ENCODE results near the gene SLC26A11. TPM values are rescaled to one million over a fixed set of nuclear protein-coding genes. Genes with fewer than 3 reads are reported as not detected.
A peak's percentile ranks its signal among the peaks of the same experiment; 100 is the strongest.

The SLC26A11 gene
- total RNA-seq, 1 donor, result 12.7 TPM

DNA sequence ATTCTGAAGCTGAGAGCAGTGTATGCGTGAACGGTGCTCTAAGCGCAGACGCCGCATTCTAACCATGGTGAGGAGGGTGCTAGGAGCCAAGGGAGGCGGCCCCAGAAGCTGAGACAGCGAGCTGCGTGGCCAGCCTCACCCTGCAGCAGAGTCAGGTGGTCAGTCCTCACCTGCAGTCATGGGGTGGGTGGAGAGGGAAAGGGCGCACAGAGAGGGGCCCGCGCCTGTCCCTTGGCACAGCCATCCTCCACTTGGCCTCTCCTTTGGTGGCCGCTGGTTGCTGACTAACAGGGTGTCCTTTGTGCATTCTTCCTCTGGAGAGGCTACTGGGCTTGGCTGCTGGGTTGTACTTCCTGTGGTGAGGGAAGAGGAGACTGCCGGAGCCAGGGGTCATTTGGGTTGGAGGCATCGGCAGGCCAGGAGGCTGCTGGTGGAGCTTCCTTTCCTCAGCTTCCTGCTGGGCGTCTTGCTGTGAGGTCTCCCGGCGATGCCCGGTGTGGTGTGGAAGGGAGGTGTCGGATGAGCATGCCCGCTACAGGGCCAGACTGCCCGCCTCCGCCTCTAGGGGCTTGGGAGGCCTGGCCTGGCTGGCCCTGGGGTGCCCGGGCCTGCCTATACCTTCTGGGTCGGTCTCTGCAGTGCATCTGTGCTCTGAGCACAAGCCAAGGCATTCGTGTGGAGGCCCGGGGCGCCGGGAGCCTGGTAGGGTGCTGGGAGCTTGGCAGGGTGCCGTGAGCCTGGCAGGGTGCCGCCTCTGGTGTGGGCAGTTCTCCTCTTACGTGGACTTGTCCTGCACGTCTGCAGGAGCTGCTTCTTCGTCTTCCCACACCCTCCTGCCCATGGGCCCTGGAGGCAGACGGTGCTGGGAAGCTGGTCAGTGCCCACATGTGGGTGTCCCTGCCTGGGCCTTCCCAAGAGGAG is 57.8 kb downstream of the SLC26A11 start:
- H3K27me3 ChIP-seq (ENCODE audit: insufficient read depth, low read length), result no peaks in the 10 kb centered on the region
- peaks cover 21% of the 10 kb centered on the region for H3K79me2 ChIP-seq (ENCODE audit: insufficient read depth, low read length)
- peaks cover 12% of the 10 kb centered on the region for H4K20me1 ChIP-seq (ENCODE audit: insufficient read depth, low read length)
- no peak overlapping the region for H3K4me3 ChIP-seq (ENCODE audit: insufficient read depth, low read length)
- peaks cover 29% of the 10 kb centered on the region for H3K4me1 ChIP-seq (ENCODE audit: insufficient read depth, low read length)
- peaks cover 24% of the 10 kb centered on the region for H3K36me3 ChIP-seq (ENCODE audit: insufficient read depth, low read length)
- H3K4me2 ChIP-seq (ENCODE audit: insufficient read depth, low read length), result peak overlapping the region; percentile 33
- TF ChIP-seq, protein P1, sequence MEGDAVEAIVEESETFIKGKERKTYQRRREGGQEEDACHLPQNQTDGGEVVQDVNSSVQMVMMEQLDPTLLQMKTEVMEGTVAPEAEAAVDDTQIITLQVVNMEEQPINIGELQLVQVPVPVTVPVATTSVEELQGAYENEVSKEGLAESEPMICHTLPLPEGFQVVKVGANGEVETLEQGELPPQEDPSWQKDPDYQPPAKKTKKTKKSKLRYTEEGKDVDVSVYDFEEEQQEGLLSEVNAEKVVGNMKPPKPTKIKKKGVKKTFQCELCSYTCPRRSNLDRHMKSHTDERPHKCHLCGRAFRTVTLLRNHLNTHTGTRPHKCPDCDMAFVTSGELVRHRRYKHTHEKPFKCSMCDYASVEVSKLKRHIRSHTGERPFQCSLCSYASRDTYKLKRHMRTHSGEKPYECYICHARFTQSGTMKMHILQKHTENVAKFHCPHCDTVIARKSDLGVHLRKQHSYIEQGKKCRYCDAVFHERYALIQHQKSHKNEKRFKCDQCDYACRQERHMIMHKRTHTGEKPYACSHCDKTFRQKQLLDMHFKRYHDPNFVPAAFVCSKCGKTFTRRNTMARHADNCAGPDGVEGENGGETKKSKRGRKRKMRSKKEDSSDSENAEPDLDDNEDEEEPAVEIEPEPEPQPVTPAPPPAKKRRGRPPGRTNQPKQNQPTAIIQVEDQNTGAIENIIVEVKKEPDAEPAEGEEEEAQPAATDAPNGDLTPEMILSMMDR (IDR thresholded peaks at IDR 0.05; ENCODE audit: extremely low read depth, low read depth, low read length), result no peak
- no peaks in the 10 kb centered on the region for H3K9me3 ChIP-seq (ENCODE audit: low read depth, low read length)
- peak; percentile 82 for DNase-seq (ENCODE audit: insufficient read length, low spot score, missing footprints)
- H2AFZ ChIP-seq (ENCODE audit: low read length), result peak overlapping the region; percentile 29
- peak overlapping the region; percentile 28 for H3K27ac ChIP-seq (ENCODE audit: low read depth, low read length)

DNA sequence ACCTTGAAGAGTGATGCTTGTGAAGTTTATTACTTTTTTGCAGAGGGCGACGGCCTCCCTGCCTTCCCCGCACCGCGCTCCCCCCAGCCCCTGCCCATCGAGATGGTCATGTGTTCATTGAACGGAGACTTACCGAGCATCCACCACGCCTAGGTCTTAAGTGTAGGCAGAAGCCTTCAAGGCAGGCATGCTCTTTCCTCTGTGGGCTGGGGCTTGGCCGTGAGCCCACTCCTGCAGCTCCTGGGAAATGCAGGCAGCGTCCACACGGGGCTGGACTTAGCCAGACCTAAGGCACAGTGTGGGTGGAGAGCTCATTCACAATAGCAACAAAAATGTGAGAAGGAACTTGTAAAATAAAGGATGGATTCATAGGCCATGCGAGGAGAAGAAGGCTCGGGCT is 59.7 kb downstream of the SLC26A11 start:
- H3K27ac ChIP-seq (ENCODE audit: low read depth, low read length), result peak overlapping the region; percentile 52
- peaks cover 29% of the 10 kb centered on the region for H3K4me1 ChIP-seq (ENCODE audit: insufficient read depth, low read length)
- H3K4me3 ChIP-seq (ENCODE audit: insufficient read depth, low read length), result no peak overlapping the region
- peak; percentile 99 for DNase-seq (ENCODE audit: insufficient read length, low spot score, missing footprints)
- H4K20me1 ChIP-seq (ENCODE audit: insufficient read depth, low read length), result peaks cover 18% of the 10 kb centered on the region
- H3K9me3 ChIP-seq (ENCODE audit: low read depth, low read length), result no peaks in the 10 kb centered on the region
- H3K27me3 ChIP-seq (ENCODE audit: insufficient read depth, low read length), result no peaks in the 10 kb centered on the region
- H2AFZ ChIP-seq (ENCODE audit: low read length), result no peak overlapping the region
- H3K4me2 ChIP-seq (ENCODE audit: insufficient read depth, low read length), result peak overlapping the region; percentile 68
- H3K36me3 ChIP-seq (ENCODE audit: insufficient read depth, low read length), result peaks cover 21% of the 10 kb centered on the region
- TF ChIP-seq, protein P1 (IDR thresholded peaks at IDR 0.05; ENCODE audit: extremely low read depth, low read depth, low read length), result peak; percentile 22
- H3K79me2 ChIP-seq (ENCODE audit: insufficient read depth, low read length), result peaks cover 24% of the 10 kb centered on the region

DNA sequence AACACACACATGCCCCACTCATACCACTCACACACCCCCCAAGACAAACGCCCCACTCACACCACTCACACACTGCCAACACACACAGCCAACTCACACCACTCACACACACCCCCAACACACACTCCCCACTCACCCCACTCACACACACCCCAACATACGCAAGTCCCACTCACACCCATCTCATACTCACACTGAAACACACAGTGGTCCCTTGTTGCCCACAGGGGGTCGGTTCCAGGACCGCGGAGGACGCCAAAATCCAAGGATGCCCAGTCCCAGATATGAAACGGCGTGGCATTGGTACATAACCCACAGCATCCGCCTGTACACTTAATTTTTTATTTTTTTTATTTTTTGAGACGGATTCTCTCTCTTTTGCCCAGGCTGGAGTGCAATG is 61.3 kb downstream of the SLC26A11 start:
- peaks cover 29% of the 10 kb centered on the region for H3K4me1 ChIP-seq (ENCODE audit: insufficient read depth, low read length)
- H3K4me3 ChIP-seq (ENCODE audit: insufficient read depth, low read length), result no peak overlapping the region
- H3K4me2 ChIP-seq (ENCODE audit: insufficient read depth, low read length), result no peak overlapping the region
- H3K27ac ChIP-seq (ENCODE audit: low read depth, low read length), result no peak overlapping the region
- peaks cover 19% of the 10 kb centered on the region for H3K36me3 ChIP-seq (ENCODE audit: insufficient read depth, low read length)
- no peak for DNase-seq (ENCODE audit: insufficient read length, low spot score, missing footprints)
- H3K79me2 ChIP-seq (ENCODE audit: insufficient read depth, low read length), result peaks cover 22% of the 10 kb centered on the region
- TF ChIP-seq, protein P1 (IDR thresholded peaks at IDR 0.05; ENCODE audit: extremely low read depth, low read depth, low read length), result no peak
- H2AFZ ChIP-seq (ENCODE audit: low read length), result no peak overlapping the region
- no peaks in the 10 kb centered on the region for H3K9me3 ChIP-seq (ENCODE audit: low read depth, low read length)
- H3K27me3 ChIP-seq (ENCODE audit: insufficient read depth, low read length), result no peaks in the 10 kb centered on the region
- H4K20me1 ChIP-seq (ENCODE audit: insufficient read depth, low read length), result peaks cover 19% of the 10 kb centered on the region

DNA sequence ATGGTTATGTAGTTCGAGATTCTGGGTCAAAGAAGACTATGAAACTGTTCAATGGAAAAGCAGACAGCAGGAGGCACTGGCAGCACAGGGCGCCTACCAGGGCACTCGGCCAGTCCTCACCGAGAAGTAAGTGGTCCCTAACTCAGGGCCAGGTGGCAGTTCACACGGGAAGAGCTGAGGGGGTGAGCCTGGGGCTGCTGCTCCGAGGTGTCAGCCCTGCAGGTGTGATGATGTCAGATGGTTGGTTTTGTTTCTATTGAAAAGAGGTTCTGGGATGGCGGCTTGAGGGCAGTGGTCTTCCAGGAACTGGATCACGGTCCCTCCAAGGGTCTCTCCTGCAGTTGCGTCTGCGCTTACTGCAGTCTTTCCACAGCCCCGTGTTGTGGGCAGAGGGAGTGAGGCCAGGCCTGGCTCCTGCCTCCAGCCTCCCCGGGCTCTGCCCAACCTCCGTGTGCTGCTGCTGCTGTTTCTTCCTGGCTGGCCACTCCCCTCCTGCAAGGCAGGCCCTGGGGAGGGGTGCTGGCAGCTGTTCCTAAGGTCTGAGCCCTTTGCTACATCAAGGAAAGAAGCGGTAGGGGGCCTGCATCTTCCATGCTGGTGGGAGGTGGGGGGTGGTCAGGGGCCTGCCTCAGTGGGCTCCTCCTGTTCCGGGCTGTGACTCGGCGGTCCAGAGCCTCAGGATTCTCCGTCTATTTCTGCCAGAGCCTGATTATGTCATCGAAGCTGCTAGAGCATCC is 63.1 kb downstream of the SLC26A11 start:
- H3K27ac ChIP-seq (ENCODE audit: low read depth, low read length), result no peak overlapping the region
- no peaks in the 10 kb centered on the region for H3K27me3 ChIP-seq (ENCODE audit: insufficient read depth, low read length)
- H3K79me2 ChIP-seq (ENCODE audit: insufficient read depth, low read length), result peaks cover 18% of the 10 kb centered on the region
- no peaks in the 10 kb centered on the region for H3K9me3 ChIP-seq (ENCODE audit: low read depth, low read length)
- H3K36me3 ChIP-seq (ENCODE audit: insufficient read depth, low read length), result peaks cover 27% of the 10 kb centered on the region
- H3K4me2 ChIP-seq (ENCODE audit: insufficient read depth, low read length), result no peak overlapping the region
- H3K4me1 ChIP-seq (ENCODE audit: insufficient read depth, low read length), result peaks cover 21% of the 10 kb centered on the region
- H4K20me1 ChIP-seq (ENCODE audit: insufficient read depth, low read length), result peaks cover 18% of the 10 kb centered on the region
- TF ChIP-seq, protein P1 (IDR thresholded peaks at IDR 0.05; ENCODE audit: extremely low read depth, low read depth, low read length), result no peak
- H3K4me3 ChIP-seq (ENCODE audit: insufficient read depth, low read length), result no peak overlapping the region
- no peak overlapping the region for H2AFZ ChIP-seq (ENCODE audit: low read length)
- DNase-seq (ENCODE audit: insufficient read length, low spot score, missing footprints), result peak; percentile 62
